ENCODE measurements around the gene SELENOM.

Gene SELENOM, protein sequence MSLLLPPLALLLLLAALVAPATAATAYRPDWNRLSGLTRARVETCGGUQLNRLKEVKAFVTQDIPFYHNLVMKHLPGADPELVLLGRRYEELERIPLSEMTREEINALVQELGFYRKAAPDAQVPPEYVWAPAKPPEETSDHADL

GRCh38 chr22:31107178-31107893 lies at the start of gene SELENOM:
Gene SELENOM (minus strand): TSS chr22:31107568. CDS start chr22:31107505, 63 bp downstream.
- DNase-seq (ENCODE audit: low spot score): peak; percentile 92

DNA sequence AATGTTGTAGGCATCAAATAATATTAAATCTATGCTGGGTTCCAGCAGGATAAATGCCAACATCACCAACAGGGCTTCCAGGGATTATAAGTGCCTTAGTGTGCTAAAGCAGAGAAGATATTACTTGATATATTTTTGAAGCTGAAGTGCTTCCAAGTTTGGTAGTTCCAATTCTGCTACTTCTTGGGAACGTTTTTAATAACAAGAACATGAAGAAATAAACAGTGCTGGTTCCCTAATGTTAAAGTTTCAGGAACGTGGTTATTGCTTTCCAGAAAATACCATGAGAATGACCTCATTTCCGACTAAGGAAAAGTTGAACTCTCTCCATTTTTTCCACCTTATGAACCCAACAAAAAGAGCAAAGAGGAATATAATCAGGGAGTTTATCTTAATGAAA lies 48.1 kb upstream of the SELENOM start:
- no peak for DNase-seq (ENCODE audit: low spot score)

- no peak for DNase-seq (ENCODE audit: low spot score)
Observed at GRCh38 chr22:31154975-31155374, 47.6 kb upstream of the SELENOM start.

- no peak for DNase-seq (ENCODE audit: low spot score)
Observed at GRCh38 chr22:31153357-31153756, 46.0 kb upstream of the SELENOM start.

DNA sequence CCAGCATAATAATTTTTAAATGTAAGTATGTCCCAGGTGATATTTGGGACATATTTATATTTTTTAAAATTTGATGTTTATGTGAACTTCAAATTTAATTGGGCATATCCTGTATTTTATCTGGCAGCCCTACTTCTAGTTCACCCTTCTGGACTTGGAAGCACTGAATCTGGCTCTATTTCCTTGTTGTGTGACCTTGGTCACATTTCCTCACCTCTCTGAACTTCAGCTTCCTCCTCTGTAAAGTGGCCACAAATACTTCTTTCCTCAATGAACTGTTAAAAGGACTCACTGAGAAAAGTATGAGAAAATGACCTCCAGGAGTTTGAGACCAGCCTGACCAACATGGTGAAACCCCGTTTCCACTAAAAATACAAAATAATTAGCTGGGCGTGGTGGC lies 44.5 kb upstream of the SELENOM start:
- DNase-seq (ENCODE audit: low spot score): no peak

DNA sequence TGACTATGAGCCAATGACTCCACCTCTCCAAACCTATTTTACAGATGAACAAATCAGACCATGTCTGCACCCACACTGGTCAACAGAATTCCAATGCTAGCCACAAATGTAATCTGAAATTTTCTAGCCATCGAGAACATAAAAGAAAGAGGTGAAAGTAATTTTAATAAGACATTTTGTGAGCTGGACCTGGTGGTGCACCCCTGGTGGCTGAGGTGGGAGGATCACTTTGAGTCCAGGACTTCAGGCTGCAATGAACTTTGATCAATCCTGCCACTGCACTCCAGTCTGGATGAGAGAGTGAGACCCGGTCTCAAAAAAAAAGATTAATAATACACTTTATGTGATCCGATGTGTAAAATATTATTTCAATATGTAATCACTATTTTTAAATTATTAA lies 43.2 kb upstream of the SELENOM start:
- no peak for DNase-seq (ENCODE audit: low spot score)

DNA sequence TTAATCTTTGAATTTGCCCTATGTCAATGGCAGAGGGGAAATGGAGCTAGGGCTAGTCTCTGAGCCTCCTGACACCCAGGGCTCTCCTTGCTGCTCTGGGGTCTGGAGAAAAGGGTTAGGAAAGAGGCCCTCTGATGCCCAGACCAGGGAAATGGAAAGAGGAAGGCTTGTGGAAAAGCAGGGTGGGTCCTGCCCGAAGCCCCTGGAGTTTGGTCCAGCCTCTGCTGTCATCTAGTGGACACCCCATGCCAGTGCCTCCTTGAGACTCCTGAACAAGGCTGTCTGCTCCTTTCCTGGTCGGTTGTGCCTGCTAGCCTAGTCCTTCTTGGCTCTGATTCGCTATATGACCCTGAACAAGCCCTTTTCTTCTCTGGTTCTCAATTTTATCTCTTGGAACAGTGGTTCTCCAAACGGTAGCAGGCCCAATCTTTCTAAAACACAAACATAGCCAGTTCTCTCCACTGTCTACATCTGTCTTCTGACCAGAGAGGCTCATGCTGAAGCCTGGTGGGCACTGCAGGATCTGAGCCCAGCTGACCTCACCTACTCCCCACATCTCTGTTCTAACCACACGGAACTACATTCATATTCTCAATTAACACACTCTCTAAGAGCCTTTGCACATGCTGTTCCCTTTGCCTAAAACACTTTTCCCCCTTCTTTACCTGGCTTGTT lies 41.7 kb upstream of the SELENOM start:
- DNase-seq (ENCODE audit: low spot score): peak; percentile 55

DNA sequence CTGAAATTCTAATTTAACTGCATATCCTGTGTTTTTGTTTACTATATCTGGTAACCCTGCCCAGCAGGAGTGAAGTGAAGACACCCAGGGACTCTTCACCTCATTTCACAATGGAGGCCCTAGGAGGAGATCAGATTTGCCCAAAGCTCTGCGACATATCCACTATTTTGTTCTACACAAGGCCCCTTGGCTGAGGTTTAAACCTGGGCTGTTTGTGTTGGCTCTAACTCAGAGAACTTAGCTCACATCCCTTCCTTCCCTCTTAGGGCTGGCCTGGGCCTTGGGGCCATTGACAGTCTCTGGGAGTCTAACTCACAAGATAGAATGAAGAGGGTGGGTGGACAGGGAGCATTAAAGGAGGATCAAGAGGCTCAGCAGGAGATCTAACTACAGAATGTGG lies 41.1 kb upstream of the SELENOM start:
- DNase-seq (ENCODE audit: low spot score): no peak

DNA sequence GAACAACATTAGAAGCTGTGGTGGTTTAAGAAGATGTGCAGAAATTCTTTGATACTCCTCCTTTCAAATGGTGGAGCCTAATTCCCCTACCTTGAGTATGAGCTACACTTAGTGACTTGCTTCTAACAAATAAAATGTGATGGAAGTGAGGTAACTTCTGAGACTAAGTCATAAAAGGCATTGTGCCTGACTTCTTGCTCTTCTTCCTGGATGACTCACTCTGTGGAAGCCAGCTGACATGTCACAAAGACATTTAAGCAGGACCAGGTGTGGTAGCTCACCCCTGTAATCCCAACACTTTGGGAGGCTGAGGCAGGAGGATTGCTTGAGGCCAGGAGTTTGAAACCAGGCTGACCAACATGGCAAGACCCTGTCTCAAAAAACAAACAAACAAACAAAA lies 36.9 kb upstream of the SELENOM start:
- DNase-seq (ENCODE audit: low spot score): no peak

- no peak for DNase-seq (ENCODE audit: low spot score)
Observed at GRCh38 chr22:31143537-31143936, 36.2 kb upstream of the SELENOM start.

GRCh38 chr22:31143038-31143437 lies 35.7 kb upstream of the SELENOM start:
- no peak for DNase-seq (ENCODE audit: low spot score)

GRCh38 chr22:31142285-31142684 lies 34.9 kb upstream of the SELENOM start:
- no peak for DNase-seq (ENCODE audit: low spot score)

DNA sequence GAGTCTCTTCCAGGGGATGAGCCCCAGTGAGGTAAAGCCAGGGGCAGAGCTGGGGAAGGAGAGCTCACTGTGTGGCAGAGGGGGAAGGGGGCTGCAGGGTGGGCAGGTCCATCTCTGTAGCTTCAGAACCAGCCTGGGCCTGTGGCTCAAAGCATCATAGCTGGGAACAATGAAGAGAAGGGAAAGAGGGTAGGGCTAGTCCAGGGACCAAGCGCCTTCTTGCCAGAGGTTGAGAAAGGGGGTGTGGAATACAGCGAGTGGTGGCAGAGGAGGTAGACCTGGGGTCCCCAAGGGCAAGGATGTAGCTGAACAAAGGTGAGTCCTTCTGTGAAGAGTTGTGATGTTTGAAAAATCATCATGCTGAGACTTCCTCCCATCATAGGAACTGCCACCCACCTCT lies 34.2 kb upstream of the SELENOM start:
- DNase-seq (ENCODE audit: low spot score): no peak

- no peak for DNase-seq (ENCODE audit: low spot score)
Observed at GRCh38 chr22:31140746-31141145, 33.4 kb upstream of the SELENOM start.

GRCh38 chr22:31139866-31140716 lies 32.7 kb upstream of the SELENOM start, which contains the start of gene PLA2G3:
Gene PLA2G3 (minus strand): TSS chr22:31140508. CDS start chr22:31140354, 154 bp downstream.
- no peak for DNase-seq (ENCODE audit: low spot score)

GRCh38 chr22:31139066-31139465 lies 31.7 kb upstream of the SELENOM start:
- no peak for DNase-seq (ENCODE audit: low spot score)

GRCh38 chr22:31138126-31138525 lies 30.8 kb upstream of the SELENOM start:
- DNase-seq (ENCODE audit: low spot score): no peak

GRCh38 chr22:31137721-31138120 lies 30.4 kb upstream of the SELENOM start:
- DNase-seq (ENCODE audit: low spot score): no peak

DNA sequence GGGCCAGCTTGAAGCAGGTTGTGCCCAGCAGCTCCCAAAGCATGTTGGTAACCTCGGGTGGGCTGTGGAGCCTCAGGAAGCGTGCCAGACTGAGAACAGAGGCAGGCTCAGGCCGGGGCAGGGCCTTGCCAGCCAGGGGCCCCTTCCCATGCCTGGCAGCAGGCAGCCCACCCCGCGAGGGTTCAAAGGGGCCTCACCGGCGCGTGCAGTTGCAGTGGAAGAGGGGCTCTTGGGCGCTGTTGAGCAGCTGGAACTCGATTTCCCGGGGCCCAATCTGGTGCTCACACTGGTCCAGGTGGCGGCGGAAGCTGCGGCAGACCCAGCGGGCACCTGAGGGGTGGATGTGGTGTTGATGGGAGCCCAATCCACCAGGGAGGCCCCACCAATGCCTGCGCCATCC lies 29.3 kb upstream of the SELENOM start:
- no peak for DNase-seq (ENCODE audit: low spot score)

GRCh38 chr22:31136155-31136554 lies 28.8 kb upstream of the SELENOM start:
- DNase-seq (ENCODE audit: low spot score): no peak

GRCh38 chr22:31135706-31136105 lies 28.3 kb upstream of the SELENOM start:
- DNase-seq (ENCODE audit: low spot score): no peak

- no peak for DNase-seq (ENCODE audit: low spot score)
Observed at GRCh38 chr22:31134688-31135087, 27.3 kb upstream of the SELENOM start.
